PFSK-1 (cell line): ENCODE measurements around the gene MFAP1.

Experiments used
- FOXP2 ChIP-seq: optimal IDR thresholded peaks from 2 replicates; pipeline ENCODE3; 2011; ENCODE audit warnings: borderline replicate concordance, control low read depth, inconsistent platforms; ENCODE audit not compliant: insufficient read depth; ENCODE audit errors: extremely low read length, extremely low read depth
- POLR2AphosphoS5 ChIP-seq: IDR thresholded peaks from 2 replicates; pipeline ENCODE4 v1.6.1; 2012; ENCODE audit warnings: low read depth, mild to moderate bottlenecking, control low read depth, low read length, moderate library complexity
- REST ChIP-seq, 2 experiments: IDR thresholded peaks; 2 replicates each; pipeline versions ENCODE4 v1.6.1 to v1.8.0; 2011 to 2012; ENCODE audit warnings: low read depth in 2 of 2, low read length in 2 of 2, control low read depth in 1 of 2, inconsistent platforms in 1 of 2, mild to moderate bottlenecking in 1 of 2, moderate library complexity in 1 of 2; ENCODE audit not compliant: insufficient read depth in 1 of 2
- SIN3A ChIP-seq: IDR thresholded peaks from 2 replicates; pipeline ENCODE4 v1.6.1; 2012; ENCODE audit warnings: mild to moderate bottlenecking, low read length, moderate library complexity, borderline replicate concordance; ENCODE audit not compliant: insufficient read depth
- TAF1 ChIP-seq: IDR thresholded peaks from 2 replicates; pipeline ENCODE4 v1.6.1; 2012; ENCODE audit warnings: low read length, control low read depth, borderline replicate concordance; ENCODE audit not compliant: insufficient read depth

MFAP1 gene

GRCh38 chr15:43777267-43777914, 47.1 kb downstream of the MFAP1 start:
- TF ChIP-seq SIN3A (no peak), REST (IDR thresholded peaks at IDR 0.05; ENCODE audit: insufficient read depth in 1 of 2, low read depth in 2 of 2, low read length in 2 of 2) (no peak), FOXP2 (peak; percentile 60), TAF1 (no peak), POLR2AphosphoS5 (no peak; the same call in none of the 2 replicates)

GRCh38 chr15:43776718-43777266, 47.7 kb downstream of the MFAP1 start, which contains the start of gene ELL3:
TSS of gene ELL3 (minus strand) at chr15:43776966. CDS start at chr15:43776901, 65 bp downstream.
- TF ChIP-seq REST (IDR thresholded peaks at IDR 0.05; ENCODE audit: insufficient read depth in 1 of 2, low read depth in 2 of 2, low read length in 2 of 2) (no peak), TAF1 (no peak), FOXP2 (no peak), SIN3A (0 out of 2 replicates have a peak, but pooled peaks have one; percentile 4), POLR2AphosphoS5 (peak; percentile 72; the same call in 1 of the 2 replicates)

- TF ChIP-seq FOXP2 (no peak), POLR2AphosphoS5 (no peak), TAF1 (no peak), SIN3A (no peak), REST (IDR thresholded peaks at IDR 0.05; ENCODE audit: insufficient read depth in 1 of 2, low read depth in 2 of 2, low read length in 2 of 2) (no peak)
These were observed 48.3 kb downstream of the MFAP1 start for GRCh38 chr15:43776101-43776717.

- TF ChIP-seq SIN3A (no peak), TAF1 (no peak), POLR2AphosphoS5 (no peak), FOXP2 (no peak), REST (IDR thresholded peaks at IDR 0.05; ENCODE audit: insufficient read depth in 1 of 2, low read depth in 2 of 2, low read length in 2 of 2) (no peak)
These were observed 49.0 kb downstream of the MFAP1 start for GRCh38 chr15:43775411-43775965.
